Measurements from ENCODE around the gene TIAM2.

DNA sequence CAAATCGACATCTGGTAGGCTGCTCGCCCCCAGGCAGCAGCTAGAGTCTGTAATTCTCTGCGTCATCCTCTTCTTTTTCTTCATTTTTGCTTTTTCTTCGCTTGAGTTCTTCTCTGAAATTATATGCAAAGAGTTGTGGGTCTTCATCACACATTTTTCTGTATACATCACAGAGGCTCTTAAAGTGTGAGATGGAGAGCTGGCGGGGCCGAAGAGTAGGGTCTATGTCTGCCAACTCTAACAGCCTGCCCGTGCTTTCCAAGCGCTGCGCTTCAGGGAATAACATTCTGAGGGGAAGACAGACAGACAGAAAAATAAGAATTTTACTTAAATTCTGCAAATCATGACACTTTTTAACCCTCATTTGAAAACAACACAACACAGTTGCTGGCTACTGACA, 262.7 kb downstream of the TIAM2 start:
- TF ChIP-seq POLR2A (IDR thresholded peaks at IDR 0.05) = no peak
- TF ChIP-seq EP300 (IDR thresholded peaks at IDR 0.05) = no peak

Measured in ovary (tissue), 1 donor.